Tibial nerve (tissue), 4 donors: Measurements from ENCODE around the gene PLD5.

ENCODE experiments used
- CTCF ChIP-seq, 5 experiments: fragments of 200-600 bp in 3 of 5; fragments of 450-650 bp in 2 of 5; sonication (generic) in 3 of 5; IDR thresholded peaks; one replicate each; pipeline ENCODE4 v1.5.1; 2016 to 2019; ENCODE audit warnings: antibody characterized with exemption in 5 of 5, mild to moderate bottlenecking in 3 of 5, moderate library complexity in 2 of 5
- EP300 ChIP-seq, 2 donors: sonication (generic); formaldehyde crosslinking; IDR thresholded peaks; one replicate each; pipeline ENCODE4 v1.6.1; 2017; ENCODE audit warnings: antibody characterized with exemption in 2 of 2, mild to moderate bottlenecking in 1 of 2
- POLR2A ChIP-seq, 2 donors: fragments of 450-650 bp; IDR thresholded peaks; one replicate each; pipeline ENCODE4 v1.6.1; 2017; ENCODE audit warnings: antibody characterized with exemption in 2 of 2, mild to moderate bottlenecking in 2 of 2, moderate library complexity in 2 of 2

- TF ChIP-seq POLR2A (IDR thresholded peaks at IDR 0.05) (no peak), CTCF (IDR thresholded peaks at IDR 0.05) (no peak), EP300 (IDR thresholded peaks at IDR 0.05) (no peak)
Observed at GRCh38 chr1:242056988-242057744, 467.3 kb downstream of the PLD5 start.
